Measurements from ENCODE around the gene FAAP100. TPM values are rescaled to one million over a fixed set of nuclear protein-coding genes. Genes with fewer than 3 reads are reported as not detected.

The FAAP100 gene
- total and polyA plus RNA-seq, 2 donors (not counting 1 experiment from before 2014, with no cell fraction given), result 62.0 to 72.7 TPM

GRCh38 chr17:81534157-81535006, 17.8 kb downstream of the FAAP100 start:
- Histone ChIP-seq H3K4me1 (ENCODE audit: control insufficient read depth in 2 of 2, insufficient read depth in 2 of 2, low read length in 2 of 2) (peaks cover 21 to 36% of the 10 kb centered on the region in 2 donors), H2AFZ (ENCODE audit: insufficient read depth, low read depth, low read length, poor library complexity, severe bottlenecking) (no peak overlapping the region), H3K27ac (ENCODE audit: low read length in 2 of 2) (no peak overlapping the region), H3K4me2 (replicated peaks; ENCODE audit: low read depth, low read length, poor library complexity, severe bottlenecking) (no peak overlapping the region), H3K27me3 (replicated peaks in 1 of 4; ENCODE audit: control extremely low read depth in 1 of 4, control insufficient read depth in 3 of 4, insufficient read depth in 4 of 4, low read length in 3 of 4) (peaks cover 0 to 31% (median 10%) of the 10 kb centered on the region in 4 experiments), H3K4me3 (ENCODE audit: control extremely low read depth in 1 of 5, extremely low read depth in 1 of 5, insufficient read depth in 1 of 5, low read depth in 2 of 5, low read length in 4 of 5) (no peak overlapping the region), H3K9me3 (ENCODE audit: control extremely low read depth in 1 of 3, control insufficient read depth in 2 of 3, insufficient read depth in 1 of 3, low read length in 2 of 3) (peaks cover 0 to 11% (median 0%) of the 10 kb centered on the region in 3 donors), H3K36me3 (replicated peaks in 1 of 2; ENCODE audit: control extremely low read depth in 1 of 2, control insufficient read depth in 1 of 2, extremely low read depth in 1 of 2, insufficient read depth in 2 of 2, low read length in 1 of 2) (peaks cover 0 to 8% of the 10 kb centered on the region in 2 experiments), H4K20me1 (ENCODE audit: control insufficient read depth, insufficient read depth, low read length, poor library complexity, severe bottlenecking) (peaks cover 32% of the 10 kb centered on the region), H3K79me2 (ENCODE audit: control insufficient read depth, insufficient read depth, low read length) (peaks cover 3% of the 10 kb centered on the region), H3K9ac (ENCODE audit: low read length) (no peak overlapping the region)
- WGBS (ENCODE audit: insufficient coverage), result 57% methylated on average over 4 of the region's 6 CpGs
- no peak for TF ChIP-seq EZH2 (IDR thresholded peaks at IDR 0.05; ENCODE audit: borderline replicate concordance, insufficient read depth, low read depth, low read length, poor library complexity, severe bottlenecking)
- TF ChIP-seq CTCF (IDR thresholded peaks at IDR 0.05), result no peak
- Mint-ChIP-seq H3K27ac (no peak overlapping the region), H3K9me3 (ENCODE audit: insufficient read depth) (no peaks in the 10 kb centered on the region), H3K4me1 (peaks cover 14% of the 10 kb centered on the region), H3K4me3 (no peak overlapping the region), H3K27me3 (peaks cover 7% of the 10 kb centered on the region)
- ChIA-PET POLR2A (interaction anchor here (0.6 kb wide), 1 partner anchor 17 kb away, joined by 5 read pairs; no protein-coding TSS in a partner anchor), CTCF (no interaction called here)
- DNase-seq (no peak), ATAC-seq (ENCODE audit: low read depth) (no peak)
- intact Hi-C loops (cut with micrococcal nuclease), result no loop called here

Measured in B cell (primary cell).